A549 (cell line): ENCODE data around the gene RPL13A. TPM values are rescaled to one million over a fixed set of nuclear protein-coding genes. Genes with fewer than 3 reads are reported as not detected.

Experiments
- ATAC-seq, 2 experiments: fragments of 200-7000 bp in 1 of 2; fragments of >200 bp in 1 of 2; cut with Nextera tagmentation in 1 of 2; cut with Tn5 transposase in 1 of 2; 3 replicates each; pipeline versions ENCODE4 v1.8.0 to v1.9.1; 2018 to 2020; ENCODE audit warnings: mild to moderate bottlenecking in 1 of 2, moderate library complexity in 1 of 2
- CTCF ChIA-PET: fragments of 300-600 bp; sonication (Branson Sonifier 250); formaldehyde crosslinking; extraction: SDS; loops from one replicate; lab custom pipeline; 2021; ENCODE audit warnings: antibody characterized with exemption, inconsistent platforms; lab: Yijun Ruan, JAX
- POLR2A ChIA-PET: fragments of 350-600 bp; formaldehyde crosslinking; extraction: SDS; loops from one replicate; lab custom pipeline; 2021; ENCODE audit warnings: antibody characterized with exemption, inconsistent platforms; lab: Yijun Ruan, JAX
- DNase-seq, 2 experiments: peaks; one replicate each; pipeline versions ENCODE4 v3.0.0 to v3.0.0-alpha.2; 2011 to 2016; ENCODE audit warnings: low read depth in 1 of 2, low spot score in 1 of 2
- FAIRE-seq: peaks from 2 replicates; lab custom pipeline; 2011; peaks lifted over from hg19 to GRCh38; lab: Jason Lieb, UNC
- H3K27ac ChIP-seq, 2 experiments: fragments of >200 bp; sonication (Bioruptor Twin); formaldehyde crosslinking; 3 replicates each; pipeline ENCODE4 v1.5.1; 2016 to 2017
- H3K4me1 ChIP-seq: fragments of >200 bp; sonication (Bioruptor Twin); formaldehyde crosslinking; 3 replicates; pipeline ENCODE4 v1.6.1; 2016
- H3K4me2 ChIP-seq: fragments of >200 bp; sonication (Bioruptor Twin); formaldehyde crosslinking; 3 replicates; pipeline ENCODE4 v1.6.1; 2016
- H3K4me3 ChIP-seq: fragments of >200 bp; sonication (Bioruptor Twin); formaldehyde crosslinking; 3 replicates; pipeline ENCODE4 v1.5.1; 2016
- H3K9me3 ChIP-seq: fragments of >200 bp; sonication (Bioruptor Twin); formaldehyde crosslinking; 3 replicates; pipeline ENCODE4 v1.6.1; 2016
- E2F6 ChIP-seq: IDR thresholded peaks from 2 replicates; pipeline ENCODE4 v1.6.1; 2012; ENCODE audit warnings: low read depth, borderline replicate concordance
- EHF ChIP-seq: fragments of 250-450 bp; sonication (Bioruptor Pico); IDR thresholded peaks from 2 replicates; pipeline ENCODE4 v1.5.0; 2020; ENCODE audit warnings: mild to moderate bottlenecking
- FOSB ChIP-seq: fragments of 250-450 bp; sonication (Bioruptor Pico); IDR thresholded peaks from 2 replicates; pipeline ENCODE4 v1.5.0; 2020; ENCODE audit warnings: mild to moderate bottlenecking, moderate library complexity
- FOXS1 ChIP-seq: fragments of 250-450 bp; sonication (Bioruptor Pico); IDR thresholded peaks from 2 replicates; pipeline ENCODE4 v1.5.0; 2020; ENCODE audit warnings: mild to moderate bottlenecking, moderate library complexity
- HDAC2 ChIP-seq: fragments of 200-600 bp; sonication (generic); IDR thresholded peaks from 2 replicates; pipeline ENCODE4 v1.6.1; 2016
- MAFK ChIP-seq: fragments of 450-650 bp; IDR thresholded peaks from 2 replicates; pipeline ENCODE4 v1.6.1; 2014; ENCODE audit not compliant: partially characterized antibody
- NR3C1 ChIP-seq: fragments of >200 bp; sonication (Bioruptor Twin); formaldehyde crosslinking; IDR thresholded peaks from 3 replicates; pipeline ENCODE4 v1.6.1; 2017
- POLR2A ChIP-seq: IDR thresholded peaks from 2 replicates; pipeline ENCODE4 v1.6.1; 2012; ENCODE audit warnings: mild to moderate bottlenecking, low read length
- REST ChIP-seq: fragments of 200-600 bp; sonication (generic); IDR thresholded peaks from 2 replicates; pipeline ENCODE4 v1.6.1; 2016; ENCODE audit warnings: antibody characterized with exemption, mild to moderate bottlenecking, moderate library complexity
- RFX5 ChIP-seq: fragments of 450-650 bp; IDR thresholded peaks from 2 replicates; pipeline ENCODE4 v1.7.1; 2014; ENCODE audit warnings: antibody characterized with exemption, mild to moderate bottlenecking, moderate library complexity
- TP53 ChIP-seq: fragments of 250-450 bp; sonication (Bioruptor Pico); IDR thresholded peaks from 2 replicates; pipeline ENCODE4 v1.5.0; 2021; ENCODE audit warnings: mild to moderate bottlenecking, moderate library complexity
- ZC3H11A ChIP-seq: fragments of 450-650 bp; IDR thresholded peaks from 2 replicates; pipeline ENCODE4 v1.6.1; 2014; ENCODE audit warnings: antibody characterized with exemption, mild to moderate bottlenecking
- WGBS: methylation state at CpG from one replicate; pipeline ENCODE4 v1.1.6; 2017; ENCODE audit errors: missing lambda C conversion rate; 5-methylcytosine and 5-hydroxymethylcytosine counted together
- polyA plus RNA-seq, 4 experiments: library from polyadenylated mRNA; depleted of rRNA in 3 of 4; stranded (reverse); fragments of >200 nt; fragmentation: RNase III in 1 of 4; extraction: RNeasy Plus Mini Kit Qiagen cat#74134 plus additional on column Dnase treatment in 1 of 4; gene quantifications; 2 replicates in 3 of 4; 3 replicates in 1 of 4; pipeline ENCODE4 v1.2.3, GENCODE V29; 2011 to 2017
- TF ChIP-seq, protein P1 (sequence below): fragments of 250-450 bp; sonication (Bioruptor Pico); IDR thresholded peaks from 2 replicates; pipeline ENCODE4 v1.5.0; 2021; ENCODE audit warnings: mild to moderate bottlenecking, moderate library complexity, borderline replicate concordance
- TF ChIP-seq, protein P2 (sequence below): fragments of 450-650 bp; IDR thresholded peaks from 2 replicates; pipeline ENCODE4 v1.6.1; 2014; ENCODE audit warnings: antibody characterized with exemption
- TF ChIP-seq, protein P3 (sequence below): IDR thresholded peaks from 2 replicates; pipeline ENCODE4 v1.6.1; 2012

The RPL13A gene
- polyA plus RNA-seq, 2 of the 4 experiments (the other 2 are of a cell fraction) = 3,595 to 5,410 TPM

GRCh38 chr19:49474542-49474924 is 12.9 kb upstream of the RPL13A start:
- Histone ChIP-seq H3K9me3 (no peaks in the 10 kb centered on the region), H3K4me2 (peak overlapping the region; percentile 92), H3K4me3 (peak overlapping the region; percentile 59), H3K27ac (peak overlapping the region; percentile 77 to 91), H3K4me1 (peaks cover 21% of the 10 kb centered on the region)
- TF ChIP-seq TP53 (CRISPR knock-in tag) = no peak
- TF ChIP-seq, protein P1, sequence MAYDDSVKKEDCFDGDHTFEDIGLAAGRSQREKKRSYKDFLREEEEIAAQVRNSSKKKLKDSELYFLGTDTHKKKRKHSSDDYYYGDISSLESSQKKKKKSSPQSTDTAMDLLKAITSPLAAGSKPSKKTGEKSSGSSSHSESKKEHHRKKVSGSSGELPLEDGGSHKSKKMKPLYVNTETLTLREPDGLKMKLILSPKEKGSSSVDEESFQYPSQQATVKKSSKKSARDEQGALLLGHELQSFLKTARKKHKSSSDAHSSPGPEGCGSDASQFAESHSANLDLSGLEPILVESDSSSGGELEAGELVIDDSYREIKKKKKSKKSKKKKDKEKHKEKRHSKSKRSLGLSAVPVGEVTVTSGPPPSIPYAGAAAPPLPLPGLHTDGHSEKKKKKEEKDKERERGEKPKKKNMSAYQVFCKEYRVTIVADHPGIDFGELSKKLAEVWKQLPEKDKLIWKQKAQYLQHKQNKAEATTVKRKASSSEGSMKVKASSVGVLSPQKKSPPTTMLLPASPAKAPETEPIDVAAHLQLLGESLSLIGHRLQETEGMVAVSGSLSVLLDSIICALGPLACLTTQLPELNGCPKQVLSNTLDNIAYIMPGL = no peak
- no peak for ATAC-seq
- 17% methylated on average over 10 of the region's 11 CpGs for WGBS
- FAIRE-seq = no peak
- POLR2A ChIA-PET = no interaction called here
- DNase-seq = no peak
- CTCF ChIA-PET = interaction anchor here (0.5 to 5.0 kb wide), 5 partner anchors 18 to 299 kb away, joined by 3 to 97 read pairs (median 5); partner anchors contain the start of genes ALDH16A1 and PIH1D1

- no peaks in the 10 kb centered on the region for H3K9me3 ChIP-seq
- ChIA-PET POLR2A (interaction anchor here (0.7 to 1.2 kb wide), 3 partner anchors 20 to 71 kb away, joined by 5 to 12 read pairs (median 6); partner anchors contain the start of genes ALDH16A1 and RPS11), CTCF (interaction anchor here (0.6 to 5.0 kb wide), 14 partner anchors 10 to 243 kb away, joined by 3 to 97 read pairs (median 7); partner anchors contain the start of genes ALDH16A1 and PIH1D1)
- H3K4me2 ChIP-seq = peak overlapping the region; percentile 70; the same call in 2 of the 3 replicates
- TF ChIP-seq REST (no peak), E2F6 (no peak), FOSB (CRISPR knock-in tag) (no peak), NR3C1 (no peak), RFX5 (no peak), FOXS1 (no peak), HDAC2 (no peak), POLR2A (no peak), ZC3H11A (no peak), MAFK (no peak), EHF (CRISPR knock-in tag) (no peak)
- TF ChIP-seq, protein P2, sequence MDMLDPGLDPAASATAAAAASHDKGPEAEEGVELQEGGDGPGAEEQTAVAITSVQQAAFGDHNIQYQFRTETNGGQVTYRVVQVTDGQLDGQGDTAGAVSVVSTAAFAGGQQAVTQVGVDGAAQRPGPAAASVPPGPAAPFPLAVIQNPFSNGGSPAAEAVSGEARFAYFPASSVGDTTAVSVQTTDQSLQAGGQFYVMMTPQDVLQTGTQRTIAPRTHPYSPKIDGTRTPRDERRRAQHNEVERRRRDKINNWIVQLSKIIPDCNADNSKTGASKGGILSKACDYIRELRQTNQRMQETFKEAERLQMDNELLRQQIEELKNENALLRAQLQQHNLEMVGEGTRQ = no peak
- TF ChIP-seq, protein P1 = no peak
- TF ChIP-seq, protein P3, sequence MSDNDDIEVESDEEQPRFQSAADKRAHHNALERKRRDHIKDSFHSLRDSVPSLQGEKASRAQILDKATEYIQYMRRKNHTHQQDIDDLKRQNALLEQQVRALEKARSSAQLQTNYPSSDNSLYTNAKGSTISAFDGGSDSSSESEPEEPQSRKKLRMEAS = no peak
- peak; percentile 33 to 44 for ATAC-seq
- H3K4me3 ChIP-seq = no peak overlapping the region
- 51% methylated on average over 15 of the region's 15 CpGs for WGBS
- no peak for DNase-seq
- 0 out of 6 replicates have a peak overlapping the region, but pooled peaks of 1 of the 2 experiments have one; percentile 15 for H3K27ac ChIP-seq
- H3K4me1 ChIP-seq = peaks cover 21% of the 10 kb centered on the region
- no peak for FAIRE-seq
Observed at GRCh38 chr19:49475191-49475917, 12.1 kb upstream of the RPL13A start.
